Measurements from ENCODE around the gene MFSD6. TPM values are rescaled to one million over a fixed set of nuclear protein-coding genes. Genes with fewer than 3 reads are reported as not detected.

The MFSD6 gene
- total RNA-seq, 4 donors from 2014 or later, result 3.6 to 30.3 (median 28.4) TPM

DNA sequence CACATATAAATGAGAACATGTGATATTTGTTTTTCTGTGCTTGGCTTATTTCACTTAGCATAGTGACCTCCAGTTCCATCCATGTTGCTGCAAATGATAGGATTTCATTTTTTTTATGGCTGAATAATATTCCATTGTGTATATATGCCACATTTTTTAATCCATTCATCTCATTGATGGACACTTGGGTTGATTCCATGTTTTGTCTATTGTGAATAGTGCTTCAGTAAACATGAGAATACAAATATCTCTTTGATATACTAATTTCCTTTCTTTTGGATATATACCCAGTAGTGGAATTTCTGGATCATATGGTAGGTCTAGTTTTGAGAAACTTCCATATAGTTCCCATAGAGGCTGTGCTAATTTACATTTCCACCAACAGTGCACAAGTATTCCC is 130.0 kb downstream of the MFSD6 start:
- no peak for TF ChIP-seq POLR2A (IDR thresholded peaks at IDR 0.05)
- TF ChIP-seq, protein P1, sequence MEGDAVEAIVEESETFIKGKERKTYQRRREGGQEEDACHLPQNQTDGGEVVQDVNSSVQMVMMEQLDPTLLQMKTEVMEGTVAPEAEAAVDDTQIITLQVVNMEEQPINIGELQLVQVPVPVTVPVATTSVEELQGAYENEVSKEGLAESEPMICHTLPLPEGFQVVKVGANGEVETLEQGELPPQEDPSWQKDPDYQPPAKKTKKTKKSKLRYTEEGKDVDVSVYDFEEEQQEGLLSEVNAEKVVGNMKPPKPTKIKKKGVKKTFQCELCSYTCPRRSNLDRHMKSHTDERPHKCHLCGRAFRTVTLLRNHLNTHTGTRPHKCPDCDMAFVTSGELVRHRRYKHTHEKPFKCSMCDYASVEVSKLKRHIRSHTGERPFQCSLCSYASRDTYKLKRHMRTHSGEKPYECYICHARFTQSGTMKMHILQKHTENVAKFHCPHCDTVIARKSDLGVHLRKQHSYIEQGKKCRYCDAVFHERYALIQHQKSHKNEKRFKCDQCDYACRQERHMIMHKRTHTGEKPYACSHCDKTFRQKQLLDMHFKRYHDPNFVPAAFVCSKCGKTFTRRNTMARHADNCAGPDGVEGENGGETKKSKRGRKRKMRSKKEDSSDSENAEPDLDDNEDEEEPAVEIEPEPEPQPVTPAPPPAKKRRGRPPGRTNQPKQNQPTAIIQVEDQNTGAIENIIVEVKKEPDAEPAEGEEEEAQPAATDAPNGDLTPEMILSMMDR (IDR thresholded peaks at IDR 0.05), result no peak
- Histone ChIP-seq H3K36me3 (no peaks in the 10 kb centered on the region), H3K27ac (no peak overlapping the region), H3K4me1 (no peaks in the 10 kb centered on the region), H3K9me3 (peaks cover 0 to 21% of the 10 kb centered on the region in 2 donors), H3K4me3 (no peak overlapping the region), H3K27me3 (no peaks in the 10 kb centered on the region)
- no peak for DNase-seq
- intact Hi-C loops (cut with DNase I; ENCODE audit: low total_unique reads), result no loop called here

DNA sequence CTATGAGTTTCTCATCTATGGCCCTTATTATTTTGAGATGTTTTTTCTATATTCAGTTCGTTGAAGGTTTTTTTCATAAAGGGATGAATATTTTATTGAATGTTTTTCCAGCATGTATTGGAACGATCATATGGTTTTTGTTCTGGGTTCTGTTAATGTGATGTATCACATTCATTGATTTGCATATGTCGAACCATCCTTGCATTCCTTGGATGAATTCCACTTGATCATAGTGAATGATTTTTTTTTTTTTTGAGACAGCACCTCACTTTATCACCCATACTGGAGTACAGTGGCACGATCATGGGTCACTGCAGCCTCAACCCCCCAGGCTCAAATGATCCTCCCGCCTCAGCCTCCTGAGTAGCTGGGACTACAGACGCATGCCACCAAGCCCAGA is 131.9 kb downstream of the MFSD6 start:
- DNase-seq, result no peak
- TF ChIP-seq, protein P1 (IDR thresholded peaks at IDR 0.05), result no peak
- TF ChIP-seq POLR2A (IDR thresholded peaks at IDR 0.05), result no peak
- H3K4me3 ChIP-seq, result no peak overlapping the region
- H3K9me3 ChIP-seq, result peaks cover 0 to 21% of the 10 kb centered on the region in 2 donors
- intact Hi-C loops (cut with DNase I; ENCODE audit: low total_unique reads), result no loop called here
- no peaks in the 10 kb centered on the region for H3K27me3 ChIP-seq
- H3K36me3 ChIP-seq, result no peaks in the 10 kb centered on the region
- no peaks in the 10 kb centered on the region for H3K4me1 ChIP-seq
- H3K27ac ChIP-seq, result no peak overlapping the region

DNA sequence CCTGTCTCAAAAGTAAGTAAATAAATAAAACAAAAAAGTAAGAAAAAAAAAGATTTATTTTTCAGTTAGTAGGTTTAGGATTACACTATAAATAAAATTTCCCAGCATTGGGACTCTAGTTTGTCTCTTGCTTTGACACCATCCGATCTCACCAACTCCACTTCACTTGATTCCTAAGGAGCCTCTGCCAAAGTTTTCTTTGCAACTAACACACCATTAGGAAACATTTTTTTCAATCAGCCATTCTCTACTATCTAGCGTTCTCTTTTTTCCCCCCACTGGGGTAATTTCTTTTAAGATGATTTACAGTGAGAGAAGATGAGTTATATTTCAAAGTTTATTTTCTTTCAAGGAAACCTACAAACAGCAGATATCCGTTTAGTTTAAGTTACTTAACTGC is 136.9 kb downstream of the MFSD6 start:
- H3K27me3 ChIP-seq, result no peaks in the 10 kb centered on the region
- no peak for TF ChIP-seq POLR2A (IDR thresholded peaks at IDR 0.05)
- TF ChIP-seq, protein P1 (IDR thresholded peaks at IDR 0.05), result no peak
- no peaks in the 10 kb centered on the region for H3K36me3 ChIP-seq
- H3K9me3 ChIP-seq, result peaks cover 0 to 15% of the 10 kb centered on the region in 2 donors
- H3K4me1 ChIP-seq, result no peaks in the 10 kb centered on the region
- intact Hi-C loops (cut with DNase I; ENCODE audit: low total_unique reads), result no loop called here
- no peak for DNase-seq
- H3K4me3 ChIP-seq, result peak overlapping the region; percentile 3 to 16
- peak overlapping the region; percentile 44 to 62 for H3K27ac ChIP-seq

DNA sequence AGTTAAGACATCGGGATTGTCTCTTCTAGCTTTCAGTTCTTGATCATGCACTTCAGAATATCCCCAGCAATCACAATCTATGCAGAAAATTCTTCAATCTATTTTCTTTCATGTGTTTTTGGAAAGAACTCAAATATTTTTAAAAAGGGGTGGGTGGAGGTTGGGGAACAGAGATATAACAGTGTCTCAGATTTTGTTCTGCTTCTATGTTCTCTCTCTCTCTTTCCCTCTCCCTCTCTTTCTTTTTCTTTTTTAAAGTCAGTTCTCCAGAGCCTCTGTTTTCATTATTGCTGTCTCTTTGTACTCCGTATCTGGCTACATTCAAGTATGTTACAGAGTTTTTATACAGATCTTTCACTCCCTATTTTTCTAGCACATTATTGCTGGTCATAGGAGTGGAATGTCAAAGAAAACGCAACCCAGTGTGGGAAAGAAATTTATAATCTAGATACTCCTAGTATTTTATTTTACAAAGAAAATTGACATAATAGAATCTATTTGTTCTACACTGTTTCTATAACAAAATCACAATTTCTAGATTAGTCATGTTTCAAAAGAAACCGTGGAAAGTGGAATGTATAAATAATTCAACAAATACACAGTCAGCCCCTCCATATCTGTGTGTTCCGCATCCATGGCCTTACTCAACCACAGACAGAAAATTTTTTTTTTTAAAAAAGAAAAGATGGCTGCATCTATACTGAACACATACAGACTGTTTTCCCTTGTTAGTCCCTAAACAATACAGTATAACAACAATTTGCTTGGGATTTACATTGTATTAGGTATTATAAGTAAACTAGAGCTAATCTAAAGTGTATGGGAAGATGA is 137.6 kb downstream of the MFSD6 start:
- intact Hi-C loops (cut with DNase I; ENCODE audit: low total_unique reads), result no loop called here
- Histone ChIP-seq H3K27me3 (no peaks in the 10 kb centered on the region), H3K27ac (peak overlapping the region; percentile 44 to 62), H3K36me3 (no peaks in the 10 kb centered on the region), H3K9me3 (peaks cover 0 to 10% of the 10 kb centered on the region in 2 donors), H3K4me3 (peak overlapping the region; percentile 3 to 16), H3K4me1 (no peaks in the 10 kb centered on the region)
- no peak for DNase-seq
- TF ChIP-seq, protein P1 (IDR thresholded peaks at IDR 0.05), result no peak
- no peak for TF ChIP-seq POLR2A (IDR thresholded peaks at IDR 0.05)

DNA sequence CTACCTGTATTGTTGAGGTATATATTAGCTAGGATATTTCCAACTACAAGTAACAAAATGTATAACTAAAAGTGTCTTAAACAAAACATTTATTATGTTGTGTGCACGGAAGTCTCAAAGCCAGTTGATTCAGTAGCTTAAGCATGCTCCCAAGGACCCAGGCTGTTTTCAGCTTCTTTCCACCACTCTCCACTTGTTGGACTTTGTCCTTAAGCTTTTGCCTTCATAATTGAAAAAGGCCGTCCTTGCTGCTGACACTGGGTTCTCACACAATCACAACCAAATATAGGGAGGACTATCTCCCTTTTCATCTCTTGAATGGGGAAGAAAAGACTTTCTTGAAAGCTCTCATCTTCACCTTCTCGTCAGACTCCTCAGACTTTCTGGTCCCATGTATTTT is 138.6 kb downstream of the MFSD6 start:
- TF ChIP-seq POLR2A (IDR thresholded peaks at IDR 0.05), result no peak
- TF ChIP-seq, protein P1 (IDR thresholded peaks at IDR 0.05), result no peak
- H3K27me3 ChIP-seq, result no peaks in the 10 kb centered on the region
- H3K4me1 ChIP-seq, result no peaks in the 10 kb centered on the region
- no peak overlapping the region for H3K27ac ChIP-seq
- H3K4me3 ChIP-seq, result no peak overlapping the region
- no peak for DNase-seq
- intact Hi-C loops (cut with DNase I; ENCODE audit: low total_unique reads), result no loop called here
- no peaks in the 10 kb centered on the region for H3K36me3 ChIP-seq
- H3K9me3 ChIP-seq, result peaks cover 0 to 6% of the 10 kb centered on the region in 2 donors
